ENCODE results near the gene LMBRD2.

DNA sequence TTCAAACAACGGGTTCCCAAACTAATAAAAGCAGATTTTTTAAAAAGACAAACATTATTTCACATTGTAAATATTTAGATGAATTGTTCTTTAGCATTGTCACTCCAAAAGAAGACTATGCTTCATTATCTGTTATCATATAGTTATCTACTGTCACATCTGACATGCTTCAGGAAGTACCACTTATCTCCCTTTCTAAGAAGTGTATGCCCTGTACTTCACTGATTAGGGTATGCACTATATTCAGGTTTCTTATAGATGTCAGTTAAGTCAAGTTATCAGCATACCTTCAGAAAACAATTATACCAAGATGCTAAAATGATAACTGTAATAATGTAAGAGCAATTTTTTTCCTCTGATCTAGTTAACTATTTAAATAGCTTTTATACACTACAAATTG is 40.4 kb downstream of the LMBRD2 start:
- TF ChIP-seq CTCF (IDR thresholded peaks at IDR 0.05) (no peak), POLR2A (IDR thresholded peaks at IDR 0.05) (no peak)
